Measurements from ENCODE around the gene CEPT1. TPM values are rescaled to one million over a fixed set of nuclear protein-coding genes. Genes with fewer than 3 reads are reported as not detected.

Gene CEPT1
- total and polyA plus RNA-seq, 2 of the 13 experiments (the other 11 are each of a cell fraction or from before 2014, with no cell fraction given) = 35.7 to 48.2 TPM

- no peak for TF ChIP-seq ZNF256 (CRISPR knock-in tag; conservative IDR thresholded peaks at IDR 0.05)
- no peak for TF ChIP-seq CHD4 (IDR thresholded peaks at IDR 0.05; ENCODE audit: borderline replicate concordance, low read length)
- TF ChIP-seq IRF2 (CRISPR knock-in tag; IDR thresholded peaks at IDR 0.05) = no peak
- TF ChIP-seq CEBPG (CRISPR knock-in tag; IDR thresholded peaks at IDR 0.05) = no peak
- TF ChIP-seq DMAP1 (CRISPR knock-in tag; IDR thresholded peaks at IDR 0.05) = no peak
- no peak for TF ChIP-seq JUND (CRISPR knock-in tag; IDR thresholded peaks at IDR 0.05)
- no peak for TF ChIP-seq ZNF17 (CRISPR knock-in tag; IDR thresholded peaks at IDR 0.05)
- TF ChIP-seq BRCA1 (CRISPR knock-in tag; IDR thresholded peaks at IDR 0.05) = no peak
- TF ChIP-seq IRF9 (CRISPR knock-in tag; IDR thresholded peaks at IDR 0.05; ENCODE audit: borderline replicate concordance) = no peak
- TF ChIP-seq ZNF652 (CRISPR knock-in tag; IDR thresholded peaks at IDR 0.05; ENCODE audit: borderline replicate concordance, low read depth) = no peak
- TF ChIP-seq DNMT1 (CRISPR knock-in tag; IDR thresholded peaks at IDR 0.05) = peak; percentile 6; the same call in 1 of the 2 replicates
- TF ChIP-seq SALL1 (CRISPR knock-in tag; IDR thresholded peaks at IDR 0.05) = no peak
- no peak for TF ChIP-seq FOXO1 (CRISPR knock-in tag; IDR thresholded peaks at IDR 0.05)
- TF ChIP-seq IKZF4 (CRISPR knock-in tag; IDR thresholded peaks at IDR 0.05; ENCODE audit: borderline replicate concordance, low read depth, not compliant biosample characterization) = peak; percentile 4
- TF ChIP-seq ZNF7 (CRISPR knock-in tag; IDR thresholded peaks at IDR 0.05) = 0 out of 2 replicates have a peak, but pooled peaks have one; percentile 13
- TF ChIP-seq SMARCE1 (IDR thresholded peaks at IDR 0.05; ENCODE audit: borderline replicate concordance) = no peak
- no peak for TF ChIP-seq FOSL1 (CRISPR knock-in tag; IDR thresholded peaks at IDR 0.05; ENCODE audit: borderline replicate concordance)
- TF ChIP-seq ATAD3A (CRISPR knock-in tag; IDR thresholded peaks at IDR 0.05) = no peak
- no peak for TF ChIP-seq POGK (CRISPR knock-in tag; conservative IDR thresholded peaks at IDR 0.05)
- TF ChIP-seq HMGA1 (CRISPR knock-in tag; conservative IDR thresholded peaks at IDR 0.05) = no peak
- no peak for TF ChIP-seq SALL2 (CRISPR knock-in tag; IDR thresholded peaks at IDR 0.05)
- TF ChIP-seq ATM (IDR thresholded peaks at IDR 0.05; ENCODE audit: borderline replicate concordance) = no peak
- no peak for TF ChIP-seq ZNF563 (CRISPR knock-in tag; IDR thresholded peaks at IDR 0.05)
- TF ChIP-seq ZZZ3 (CRISPR knock-in tag; IDR thresholded peaks at IDR 0.05; ENCODE audit: borderline replicate concordance) = no peak
- TF ChIP-seq RNF219 (CRISPR knock-in tag; IDR thresholded peaks at IDR 0.05) = no peak
- 0 out of 2 replicates have a peak, but pooled peaks have one; percentile 11 for TF ChIP-seq KLF13 (CRISPR knock-in tag; IDR thresholded peaks at IDR 0.05)
- no peak for TF ChIP-seq ZNF776 (CRISPR knock-in tag; IDR thresholded peaks at IDR 0.05)
- no peak for TF ChIP-seq SIX4 (CRISPR knock-in tag; IDR thresholded peaks at IDR 0.05)
- no peak for TF ChIP-seq FIP1L1 (IDR thresholded peaks at IDR 0.05; ENCODE audit: borderline replicate concordance, insufficient read depth, low read depth, low read length)
- 0 out of 2 replicates have a peak, but pooled peaks have one; percentile 0 for TF ChIP-seq ARNT2 (CRISPR knock-in tag; IDR thresholded peaks at IDR 0.05; ENCODE audit: low read depth)
- 0 out of 2 replicates have a peak, but pooled peaks have one; percentile 12 for TF ChIP-seq MAX (IDR thresholded peaks at IDR 0.05)
Measured at GRCh38 chr1:111140680-111140967, 601 bp downstream of the CEPT1 start (continued).

Measured in HepG2 (cell line).